Activated CD4-positive, alpha-beta T cell treated with anti-CD3 and anti-CD28 coated beads, Interleukin-2, Interleukin-6, amounts not matched to agents 100 ng/mL and 50 ng/mL, durations not matched to agents 16 hours and 8 hours (primary cell): Measurements from ENCODE around the gene PEX26.
"Not testable (repeated sequence)": the region's sequence is repeated elsewhere in the genome, so short reads cannot be mapped to it uniquely, and the experiment has no call there.

ENCODE experiments used
- DNase-seq: peaks from one replicate; pipeline ENCODE4 v3.0.0-alpha.2; 2020

Gene PEX26

DNA sequence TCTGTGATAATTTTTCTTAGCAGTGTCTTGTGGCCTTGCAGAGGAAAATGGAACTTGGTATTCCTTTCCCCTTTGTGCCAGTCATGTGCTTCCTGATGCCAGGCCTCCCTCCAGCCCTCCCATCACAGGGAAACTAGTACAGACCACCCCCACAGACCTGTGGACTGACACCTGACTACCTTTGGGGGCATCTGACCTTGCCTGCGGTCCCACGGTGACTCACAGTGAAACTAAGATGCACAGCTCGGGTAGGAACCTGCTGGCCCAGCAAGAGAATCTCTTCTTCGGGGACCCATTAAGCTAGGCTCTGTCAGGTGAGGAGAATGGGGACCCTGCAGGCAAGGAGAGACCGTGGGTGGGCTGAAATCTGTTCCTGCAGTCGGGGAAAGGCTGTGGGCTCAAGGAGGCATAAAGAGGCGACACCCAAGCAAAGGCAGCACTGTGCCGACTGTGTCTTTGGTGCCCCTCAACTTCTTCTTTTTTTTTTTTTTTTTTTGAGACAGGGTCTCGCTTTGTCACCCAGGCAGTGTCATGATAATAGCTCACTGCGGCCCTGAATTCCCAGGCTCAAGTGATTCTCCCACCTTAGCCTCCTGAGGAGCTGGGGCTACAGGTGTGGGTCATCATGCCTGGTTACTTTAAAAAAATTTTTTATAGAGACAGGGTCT, 20.8 kb upstream of the PEX26 start:
- DNase-seq: no peak

DNA sequence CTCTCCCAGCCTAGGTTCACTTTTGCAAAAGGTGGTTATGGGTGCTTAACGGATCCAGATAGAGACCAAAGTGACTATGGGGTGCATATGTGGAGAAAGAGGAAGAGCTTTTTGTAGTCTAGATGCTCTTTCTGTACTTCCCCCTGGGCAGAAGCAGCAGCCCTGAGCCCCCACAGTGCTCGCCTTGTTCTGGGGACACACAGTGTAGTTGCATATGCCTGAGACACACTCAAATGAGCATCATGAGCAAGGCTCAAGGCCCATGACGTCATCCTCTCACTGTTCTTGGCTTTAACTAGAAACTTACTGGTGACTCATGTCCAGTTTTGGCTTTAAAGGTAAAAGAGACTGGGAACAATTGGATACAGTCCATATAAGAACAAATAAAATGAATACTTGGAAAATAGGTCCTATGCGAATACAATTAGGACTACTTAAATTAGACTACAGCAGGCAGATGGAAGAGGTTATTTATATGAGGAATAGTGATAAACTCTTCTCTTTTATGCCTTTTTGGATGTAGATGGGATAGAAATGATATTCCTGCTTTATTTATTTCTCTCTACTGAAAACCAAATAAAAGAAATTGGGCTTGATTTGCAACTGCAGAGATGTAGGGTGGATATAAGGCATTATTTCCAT, 20.1 kb upstream of the PEX26 start:
- DNase-seq: no peak

GRCh38 chr22:18058371-18059093, 19.3 kb upstream of the PEX26 start:
- no peak for DNase-seq

DNA sequence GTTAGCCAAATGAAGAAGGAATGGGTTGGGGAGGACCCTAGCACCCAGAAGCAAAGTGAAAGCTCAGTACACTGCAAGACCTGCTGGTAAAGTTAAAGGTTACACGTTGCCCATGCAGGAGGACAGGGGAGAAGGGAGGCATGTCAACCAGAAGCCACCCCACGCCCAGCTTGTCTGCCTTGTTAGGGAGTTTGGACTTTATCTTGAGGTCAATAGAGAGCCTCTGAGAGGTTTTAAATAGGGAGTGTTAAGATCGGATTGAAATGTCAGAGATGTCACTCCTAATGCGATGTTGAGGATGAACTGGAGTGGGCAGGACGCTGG, 18.7 kb upstream of the PEX26 start:
- DNase-seq: no peak

- DNase-seq: no peak
These were observed 18.3 kb upstream of the PEX26 start for GRCh38 chr22:18059473-18059872.

DNA sequence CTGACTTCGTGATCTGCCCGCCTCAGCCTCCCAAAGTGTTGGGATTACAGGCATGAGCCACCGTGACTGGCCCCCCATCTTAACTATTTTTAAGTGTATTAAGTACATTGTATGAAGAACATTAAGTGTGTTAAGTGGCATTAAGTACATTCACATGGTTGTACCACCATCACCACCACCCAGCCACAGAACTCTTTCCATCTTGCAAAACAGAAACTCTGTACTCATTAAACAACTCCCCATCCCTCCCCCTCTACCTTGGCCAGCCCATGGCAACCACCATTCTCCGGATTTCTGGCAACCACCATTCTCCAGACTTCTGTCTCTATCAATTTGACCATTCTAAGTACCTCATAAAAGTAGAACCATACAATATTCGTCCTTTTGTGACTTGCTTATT, 17.8 kb upstream of the PEX26 start:
- no peak for DNase-seq

DNA sequence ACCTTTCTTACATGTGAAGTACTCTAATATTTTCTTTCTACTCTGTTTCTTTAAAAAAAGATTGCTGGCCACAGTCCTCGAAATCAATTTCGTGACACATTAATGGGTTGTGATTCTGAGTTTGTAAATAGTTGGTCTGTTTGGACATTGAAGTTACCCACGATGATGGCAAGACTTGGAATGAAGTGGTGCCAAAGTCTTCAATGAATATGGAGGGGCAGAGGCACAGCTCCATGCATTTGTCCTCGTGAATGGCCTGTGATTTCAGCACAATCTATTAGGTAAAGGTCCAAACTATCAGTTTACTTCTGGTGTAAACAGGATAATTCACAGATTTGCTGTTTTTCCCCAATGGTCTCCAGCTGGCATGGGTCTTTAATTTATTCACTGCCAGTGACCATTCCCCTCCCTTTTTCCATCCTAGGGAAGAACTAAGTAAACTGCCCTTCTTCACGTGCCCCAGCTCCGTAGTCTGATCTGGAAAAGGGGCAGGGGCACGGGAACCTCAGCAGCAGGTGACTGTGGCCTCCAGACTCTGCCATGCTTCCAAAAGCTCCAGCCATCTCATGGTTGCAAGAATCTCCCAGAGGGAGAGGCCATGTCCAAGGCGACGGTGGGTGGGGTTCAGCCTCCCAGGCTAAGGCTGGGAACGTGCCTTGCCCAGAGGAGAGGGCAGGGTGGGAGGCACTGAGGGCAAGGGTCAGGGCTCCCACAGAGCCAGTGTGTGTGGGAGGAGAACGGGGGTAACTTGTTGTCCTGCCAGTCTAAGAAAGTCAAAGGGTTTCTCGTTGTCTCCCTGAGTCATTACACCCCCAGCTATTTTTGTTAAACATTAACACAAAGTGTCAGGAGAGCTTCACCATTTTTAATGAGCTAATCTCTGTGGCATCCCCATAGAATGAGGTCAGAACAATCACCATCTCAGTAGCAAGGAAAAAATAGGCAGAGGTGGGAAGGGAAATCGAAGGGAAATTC, 16.9 kb upstream of the PEX26 start:
- no peak for DNase-seq

DNA sequence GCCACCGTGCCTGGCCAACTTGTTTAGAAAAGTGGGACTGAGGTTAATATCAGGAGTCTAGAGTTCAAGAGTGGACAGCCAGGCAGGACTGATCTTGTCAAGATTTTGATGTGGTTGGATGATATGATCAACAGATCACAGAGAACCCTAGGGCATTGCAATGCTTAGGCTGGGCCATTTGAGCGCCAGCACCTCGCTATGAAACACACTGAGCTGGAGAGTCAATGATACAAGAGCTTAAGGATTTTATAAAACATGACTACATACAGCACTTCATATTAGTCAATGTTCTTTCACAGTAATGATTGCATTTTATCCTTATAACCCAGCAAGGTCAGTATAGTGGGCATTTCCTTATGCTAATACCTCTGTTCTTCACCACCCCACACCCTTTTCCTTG, 15.4 kb upstream of the PEX26 start:
- DNase-seq: no peak

GRCh38 chr22:18063306-18063705, 14.5 kb upstream of the PEX26 start:
- DNase-seq: no peak

GRCh38 chr22:18063715-18064114, 14.1 kb upstream of the PEX26 start:
- not testable (repeated sequence) for DNase-seq

DNA sequence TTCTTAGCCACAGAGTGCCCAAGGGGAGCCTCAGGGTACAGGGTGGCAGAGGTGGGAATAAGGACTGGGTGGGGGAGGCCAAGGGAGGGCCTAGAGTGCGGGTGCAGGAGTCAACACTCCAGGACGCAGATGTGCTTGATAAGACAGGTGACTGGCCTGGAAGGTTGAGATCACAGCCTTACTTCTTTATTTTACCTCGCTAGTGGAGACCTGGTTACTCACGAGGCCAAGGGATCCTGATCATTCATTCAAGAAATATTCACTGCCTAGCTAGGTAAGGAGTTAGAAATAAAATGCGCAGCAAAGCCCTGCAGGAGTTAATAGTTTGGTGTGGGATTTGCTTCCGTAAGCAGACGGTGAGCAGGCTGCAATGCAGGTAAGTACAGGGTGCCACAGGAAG, 13.2 kb upstream of the PEX26 start:
- no peak for DNase-seq

DNA sequence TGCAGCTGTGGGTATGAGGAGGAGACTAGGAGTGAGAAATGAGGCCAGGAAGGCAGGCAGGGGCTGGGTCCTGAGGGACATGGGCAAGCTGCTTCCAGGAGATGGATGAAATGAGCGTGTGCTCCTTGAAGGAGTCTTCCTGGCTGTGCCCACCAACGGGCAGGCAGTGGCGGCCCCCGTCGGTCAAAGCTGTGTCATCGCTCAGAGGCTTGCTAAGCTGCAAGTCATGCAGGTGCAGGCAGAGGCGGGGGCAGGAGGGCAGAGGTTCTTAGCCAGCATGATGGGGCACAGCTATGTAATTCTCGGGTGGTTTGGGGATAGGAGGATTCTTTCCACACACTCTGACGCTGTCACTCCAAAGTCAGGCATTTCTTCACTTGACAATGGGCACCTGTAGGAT, 12.5 kb upstream of the PEX26 start:
- no peak for DNase-seq

DNA sequence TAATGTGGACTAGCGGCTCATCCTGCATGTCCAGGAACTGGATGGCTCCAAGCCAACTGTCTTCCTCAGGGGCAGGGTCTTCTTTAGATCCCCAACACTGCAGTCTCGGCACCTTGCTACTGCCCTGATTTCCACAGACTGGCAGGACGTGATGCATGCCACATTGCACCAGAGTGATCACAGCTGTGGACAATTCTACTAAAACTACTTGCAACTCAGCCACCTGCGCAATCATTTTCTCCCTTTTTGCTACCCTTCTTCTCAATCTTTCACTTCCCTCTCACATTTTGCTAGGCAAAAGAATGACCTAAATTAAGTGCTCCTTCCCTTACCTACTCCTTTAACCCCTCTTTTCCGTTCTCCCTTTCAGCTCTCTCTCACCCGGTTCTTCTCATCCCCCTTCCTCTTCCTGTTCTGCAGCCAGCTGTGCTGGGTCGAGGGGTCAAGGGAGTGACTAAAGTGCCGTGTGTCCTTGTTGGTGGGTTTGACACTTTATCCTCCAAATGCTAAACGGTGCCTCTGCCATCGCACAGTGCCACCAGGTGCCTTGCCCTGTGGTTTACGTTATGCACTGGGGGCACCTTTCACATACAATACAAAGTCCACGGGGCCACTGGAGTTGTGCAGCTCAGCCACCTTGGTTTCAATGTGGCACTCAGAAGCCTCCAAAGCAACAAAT, 11.5 kb upstream of the PEX26 start:
- DNase-seq: no peak

- no peak for DNase-seq
These were observed 10.7 kb upstream of the PEX26 start for GRCh38 chr22:18067121-18067520.

DNA sequence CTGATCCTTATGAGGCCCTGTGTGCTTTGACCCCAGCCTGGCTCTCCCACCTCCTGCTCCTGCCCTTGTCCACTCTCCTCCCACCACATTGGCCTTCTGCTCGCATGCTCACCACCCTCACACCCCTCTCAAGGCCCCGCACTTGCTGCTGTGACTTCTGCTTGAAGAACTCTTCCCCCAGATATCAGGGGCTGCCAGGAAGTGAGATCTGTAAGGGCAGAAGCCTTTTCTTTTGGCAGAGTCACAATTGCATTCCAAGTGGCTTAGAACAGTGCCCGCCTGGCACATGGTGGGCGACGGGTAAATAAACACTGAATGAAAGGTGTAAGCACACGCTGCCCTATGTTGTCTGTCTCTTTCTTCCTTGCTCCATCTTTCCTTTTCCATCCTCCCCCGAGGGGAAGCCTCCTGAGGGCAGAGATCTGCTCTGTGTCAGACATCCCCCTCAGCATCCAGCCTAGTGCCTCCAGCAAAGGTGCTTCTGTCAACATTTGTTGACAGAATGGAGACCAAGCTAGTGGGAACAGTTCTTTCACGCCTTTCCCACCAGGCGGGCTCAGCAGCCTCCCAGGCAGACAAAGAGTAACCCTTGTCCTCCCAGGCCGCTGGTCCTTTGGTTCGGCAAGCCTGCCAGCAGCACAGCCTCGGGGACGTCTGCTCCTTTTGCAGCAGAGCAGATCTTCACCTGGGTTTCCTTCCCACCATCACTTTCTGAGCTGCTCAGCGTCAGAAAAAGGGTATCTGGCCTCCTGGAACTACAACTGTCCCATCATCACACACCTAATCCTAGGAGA, 10.0 kb upstream of the PEX26 start:
- DNase-seq: no peak

DNA sequence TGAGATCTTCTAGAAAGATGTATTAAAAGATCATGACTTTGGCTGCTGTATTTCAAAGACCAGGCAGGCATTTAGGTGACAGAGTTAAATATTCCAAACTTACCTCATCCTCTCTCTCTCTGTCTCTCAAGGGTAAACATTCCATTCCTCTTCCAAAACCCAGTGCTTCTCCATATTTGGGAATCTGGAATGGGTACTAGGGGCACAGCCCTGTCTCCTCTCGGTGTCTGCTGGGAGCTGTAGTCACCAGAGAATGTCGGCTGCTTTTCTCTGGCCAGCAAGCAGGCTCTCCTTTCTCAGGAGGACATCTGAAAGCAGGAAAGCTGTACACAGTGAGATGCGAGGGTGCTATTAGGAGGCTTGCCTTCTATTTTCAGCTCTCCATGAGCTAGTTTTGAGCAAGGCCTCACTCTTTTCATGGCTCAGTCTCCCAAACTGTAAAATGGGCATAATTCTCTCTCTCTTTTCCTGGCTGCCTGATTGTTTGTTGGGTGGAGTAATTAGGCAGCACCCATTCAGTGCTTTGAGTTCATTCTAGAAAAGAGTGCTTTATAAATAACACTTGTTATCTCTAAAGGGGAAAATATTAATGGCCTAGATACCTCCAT, 9.3 kb upstream of the PEX26 start:
- no peak for DNase-seq

DNA sequence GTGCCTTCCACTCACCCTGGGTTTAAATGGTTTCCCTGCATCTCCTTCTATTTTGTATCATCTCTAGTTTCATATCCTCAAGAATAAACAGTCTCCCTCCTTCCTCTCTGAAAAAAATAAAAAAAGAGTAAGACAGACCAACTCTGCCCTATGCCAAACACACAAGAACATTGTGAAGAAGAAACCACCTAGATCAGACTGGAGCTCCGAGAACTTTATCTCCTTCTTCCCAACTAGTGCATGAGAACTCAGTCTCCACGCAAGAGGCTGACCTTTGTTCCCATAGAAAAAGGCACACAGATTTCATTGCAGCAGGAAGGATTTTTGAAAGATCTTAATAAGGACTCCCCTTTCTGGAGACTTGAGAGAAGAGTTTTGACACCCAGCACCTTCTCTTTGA, 8.7 kb upstream of the PEX26 start:
- no peak for DNase-seq

DNA sequence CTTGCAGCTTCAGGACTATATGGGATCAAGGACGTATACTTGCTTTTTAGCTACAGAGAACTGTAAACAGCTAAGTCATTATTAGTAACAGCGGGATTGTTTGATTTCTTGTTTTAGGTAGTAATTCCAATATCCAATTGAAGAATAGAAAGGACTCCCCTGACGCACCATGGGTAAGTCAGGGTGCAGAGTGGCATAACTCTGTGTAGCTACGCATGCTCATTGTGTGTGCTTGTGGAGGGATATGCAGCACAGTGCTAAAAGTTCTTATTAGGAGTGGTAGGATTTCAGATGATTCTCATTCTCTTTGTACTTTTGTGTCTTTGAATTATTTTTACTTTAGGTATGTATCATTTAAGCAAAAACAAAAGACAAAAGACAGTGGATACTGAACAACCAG, 7.7 kb upstream of the PEX26 start:
- no peak for DNase-seq

GRCh38 chr22:18070556-18071306, 7.1 kb upstream of the PEX26 start:
- DNase-seq: no peak

DNA sequence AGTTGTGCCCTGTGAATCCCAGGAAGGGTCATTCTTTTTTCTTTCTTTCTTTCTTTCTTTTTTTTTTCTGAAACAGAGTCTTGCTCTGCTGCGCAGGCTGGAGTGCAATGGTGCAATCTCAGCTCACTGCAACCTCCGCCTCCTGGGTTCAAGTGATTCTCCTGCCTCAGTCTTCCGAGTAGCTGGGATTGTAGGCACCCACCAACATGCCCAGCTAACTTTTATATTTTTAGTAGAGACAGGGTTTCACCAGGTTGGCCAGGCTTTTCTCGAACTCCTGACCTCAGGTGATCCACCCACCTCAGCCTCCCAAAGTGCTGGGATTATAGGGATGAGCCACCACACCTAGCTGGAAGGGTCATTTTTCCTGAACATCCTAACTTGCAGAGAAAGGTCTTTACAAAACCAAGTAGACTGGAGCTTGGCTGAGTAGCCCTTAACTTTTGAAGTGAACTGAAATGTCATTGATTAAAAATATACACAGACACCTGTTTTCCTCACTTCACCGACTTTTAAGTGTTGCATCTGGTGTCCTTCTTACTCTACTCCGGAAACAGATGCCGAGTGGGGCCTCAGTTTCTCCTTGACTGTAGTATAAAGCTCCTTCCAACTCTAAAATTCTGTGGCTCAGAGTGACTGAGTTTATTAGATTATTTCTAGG, 6.4 kb upstream of the PEX26 start:
- not testable (repeated sequence) for DNase-seq
